Neural crest cell (in vitro differentiated cells): Measurements from ENCODE around the gene CA5A. TPM values are rescaled to one million over a fixed set of nuclear protein-coding genes. Genes with fewer than 3 reads are reported as not detected.
"Not testable (repeated sequence)": the region's sequence is repeated elsewhere in the genome, so short reads cannot be mapped to it uniquely, and the experiment has no call there.

Experiments used
- DNase-seq: peaks from one replicate; pipeline ENCODE4 v3.0.0; 2021; ENCODE audit warnings: low read depth, mixed read lengths, low spot score
- H3K27ac Mint-ChIP-seq: one replicate; pipeline ENCODE4 v1.8.0; 2021; ENCODE audit warnings: mild to moderate bottlenecking, mixed read lengths; ENCODE audit not compliant: unreplicated experiment
- H3K27me3 Mint-ChIP-seq: 2 replicates; pipeline ENCODE4 v1.8.0; 2021; ENCODE audit warnings: low read depth, mild to moderate bottlenecking, mixed read lengths
- H3K36me3 Mint-ChIP-seq: 2 replicates; pipeline ENCODE4 v1.8.0; 2021; ENCODE audit warnings: low read depth, mild to moderate bottlenecking, mixed read lengths
- H3K4me1 Mint-ChIP-seq: 2 replicates; pipeline ENCODE4 v1.8.0; 2021; ENCODE audit warnings: mixed read lengths
- H3K4me3 Mint-ChIP-seq: one replicate; pipeline ENCODE4 v1.8.0; 2021; ENCODE audit warnings: mild to moderate bottlenecking, mixed read lengths
- H3K9me3 Mint-ChIP-seq: 2 replicates; pipeline ENCODE4 v1.8.0; 2021; ENCODE audit warnings: mixed read lengths
- total RNA-seq: library from RNA; stranded (reverse); gene quantifications from 2 replicates; pipeline ENCODE4 v1.2.1, GENCODE V29; 2021
- TF ChIP-seq, protein P1 (sequence below): fragments of 200-600 bp; sonication (generic); conservative IDR thresholded peaks from 2 replicates; pipeline ENCODE4 v1.5.0; 2021; ENCODE audit warnings: antibody characterized with exemption, mild to moderate bottlenecking

CA5A gene
- total RNA-seq, 1 donor from 2014 or later: not detected

DNA sequence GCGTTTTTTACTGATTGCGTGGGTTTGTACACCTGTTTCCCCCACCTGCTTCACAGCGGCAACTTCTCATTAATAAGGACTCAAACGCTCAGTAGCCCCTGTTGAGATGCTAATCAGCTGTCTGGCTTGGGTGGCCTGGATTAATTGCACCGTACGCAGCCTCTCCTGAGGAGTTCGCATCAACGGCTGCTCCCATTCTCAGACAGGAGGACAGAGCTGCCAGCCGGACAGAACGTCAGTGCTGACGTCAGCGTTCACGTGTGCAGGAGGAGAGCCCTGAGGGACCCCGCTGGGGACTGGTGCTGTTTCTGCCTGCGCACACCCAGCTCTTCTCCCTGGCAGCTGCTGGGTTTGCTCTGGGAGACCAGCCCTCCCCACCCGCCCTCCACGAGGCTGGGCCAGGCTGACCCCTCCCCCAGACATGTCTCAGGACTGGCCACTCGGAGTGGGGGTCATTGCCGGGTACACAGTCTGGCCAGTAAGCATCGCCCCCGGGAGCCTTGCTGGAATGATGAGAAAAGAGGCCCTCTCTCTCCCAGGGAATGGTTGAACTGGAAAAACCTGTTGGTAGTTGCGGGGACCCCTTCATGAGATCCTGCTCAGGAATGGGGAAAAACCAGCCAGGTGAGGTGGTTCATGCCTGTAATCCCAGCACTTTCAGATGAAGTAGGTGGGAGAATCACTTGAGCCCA lies 9.2 kb upstream of the CA5A start:
- H3K9me3 Mint-ChIP-seq: no peaks in the 10 kb centered on the region
- H3K4me3 Mint-ChIP-seq: no peak overlapping the region
- peaks cover under 1% of the 10 kb centered on the region for H3K4me1 Mint-ChIP-seq
- no peak overlapping the region for H3K27ac Mint-ChIP-seq
- no peak for DNase-seq
- H3K27me3 Mint-ChIP-seq: no peaks in the 10 kb centered on the region
- TF ChIP-seq, protein P1, sequence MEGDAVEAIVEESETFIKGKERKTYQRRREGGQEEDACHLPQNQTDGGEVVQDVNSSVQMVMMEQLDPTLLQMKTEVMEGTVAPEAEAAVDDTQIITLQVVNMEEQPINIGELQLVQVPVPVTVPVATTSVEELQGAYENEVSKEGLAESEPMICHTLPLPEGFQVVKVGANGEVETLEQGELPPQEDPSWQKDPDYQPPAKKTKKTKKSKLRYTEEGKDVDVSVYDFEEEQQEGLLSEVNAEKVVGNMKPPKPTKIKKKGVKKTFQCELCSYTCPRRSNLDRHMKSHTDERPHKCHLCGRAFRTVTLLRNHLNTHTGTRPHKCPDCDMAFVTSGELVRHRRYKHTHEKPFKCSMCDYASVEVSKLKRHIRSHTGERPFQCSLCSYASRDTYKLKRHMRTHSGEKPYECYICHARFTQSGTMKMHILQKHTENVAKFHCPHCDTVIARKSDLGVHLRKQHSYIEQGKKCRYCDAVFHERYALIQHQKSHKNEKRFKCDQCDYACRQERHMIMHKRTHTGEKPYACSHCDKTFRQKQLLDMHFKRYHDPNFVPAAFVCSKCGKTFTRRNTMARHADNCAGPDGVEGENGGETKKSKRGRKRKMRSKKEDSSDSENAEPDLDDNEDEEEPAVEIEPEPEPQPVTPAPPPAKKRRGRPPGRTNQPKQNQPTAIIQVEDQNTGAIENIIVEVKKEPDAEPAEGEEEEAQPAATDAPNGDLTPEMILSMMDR: no peak
- no peaks in the 10 kb centered on the region for H3K36me3 Mint-ChIP-seq

DNA sequence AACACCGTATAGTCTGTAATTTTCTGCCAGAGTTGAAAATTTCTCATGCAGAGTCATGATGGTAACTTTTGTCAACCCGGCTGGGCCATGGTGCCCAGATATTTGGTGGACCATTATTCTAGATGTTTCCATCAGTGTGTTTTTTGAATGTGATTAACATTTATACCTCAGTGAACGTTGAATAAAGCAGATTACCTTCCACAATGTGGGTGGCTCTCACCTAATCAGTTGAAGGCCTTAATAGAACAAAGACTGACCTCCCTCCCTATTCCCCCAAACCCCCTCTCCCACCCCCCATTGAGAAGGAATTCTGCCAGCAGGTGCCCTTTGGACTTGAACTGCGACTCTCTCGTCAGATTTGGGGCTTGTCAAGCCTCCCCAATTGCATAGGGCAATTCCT lies 6.4 kb upstream of the CA5A start:
- Mint-ChIP-seq H3K9me3 (peaks cover 7% of the 10 kb centered on the region), H3K36me3 (no peaks in the 10 kb centered on the region), H3K27me3 (no peaks in the 10 kb centered on the region), H3K27ac (no peak overlapping the region), H3K4me1 (peaks cover 3% of the 10 kb centered on the region), H3K4me3 (no peak overlapping the region)
- no peak for DNase-seq
- TF ChIP-seq, protein P1: no peak

DNA sequence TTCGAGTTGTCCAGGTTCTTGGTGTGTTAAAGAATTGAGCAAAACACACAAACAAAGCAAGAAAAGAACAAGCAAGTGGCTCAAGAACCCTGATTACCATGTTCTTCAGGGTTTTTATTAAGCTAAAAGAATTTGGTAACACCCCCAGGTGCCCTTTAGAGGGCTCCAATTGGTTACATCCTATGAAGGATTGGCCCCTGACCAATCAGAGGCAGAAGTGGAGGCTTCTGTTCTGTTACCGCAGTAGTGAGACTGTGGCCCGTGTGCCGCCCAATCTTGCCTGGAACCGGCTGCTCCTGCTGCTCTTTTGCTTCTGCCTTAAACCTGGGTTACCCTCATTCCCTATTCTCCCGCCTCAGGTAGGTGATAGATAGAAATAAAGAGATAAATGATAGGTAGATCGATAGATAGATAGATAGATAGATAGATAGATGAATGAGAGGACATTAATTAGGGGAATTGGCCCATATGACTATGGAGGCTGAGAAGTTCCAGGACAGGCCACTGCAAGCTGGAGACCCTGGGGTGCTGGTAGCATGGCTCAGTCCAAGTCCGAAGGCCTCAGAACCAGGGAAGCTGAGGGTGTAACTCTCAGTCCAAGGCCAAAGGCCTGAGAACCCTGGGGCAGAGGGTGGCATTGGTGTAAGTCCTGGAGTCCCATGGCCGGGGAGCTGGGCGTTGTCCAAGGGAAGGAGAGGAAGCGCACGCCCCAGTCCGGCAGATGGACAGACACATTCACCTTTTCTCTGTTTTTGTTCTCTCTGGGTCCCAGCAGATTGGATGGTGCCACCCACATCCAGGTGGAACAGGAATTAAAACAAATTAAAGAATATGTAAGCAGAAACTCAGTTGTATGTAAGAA lies 3.5 kb upstream of the CA5A start:
- peaks cover 3% of the 10 kb centered on the region for H3K4me1 Mint-ChIP-seq
- H3K36me3 Mint-ChIP-seq: no peaks in the 10 kb centered on the region
- H3K27me3 Mint-ChIP-seq: no peaks in the 10 kb centered on the region
- no peak for DNase-seq
- peaks cover 7% of the 10 kb centered on the region for H3K9me3 Mint-ChIP-seq
- H3K4me3 Mint-ChIP-seq: no peak overlapping the region
- H3K27ac Mint-ChIP-seq: no peak overlapping the region
- TF ChIP-seq, protein P1: no peak

DNA sequence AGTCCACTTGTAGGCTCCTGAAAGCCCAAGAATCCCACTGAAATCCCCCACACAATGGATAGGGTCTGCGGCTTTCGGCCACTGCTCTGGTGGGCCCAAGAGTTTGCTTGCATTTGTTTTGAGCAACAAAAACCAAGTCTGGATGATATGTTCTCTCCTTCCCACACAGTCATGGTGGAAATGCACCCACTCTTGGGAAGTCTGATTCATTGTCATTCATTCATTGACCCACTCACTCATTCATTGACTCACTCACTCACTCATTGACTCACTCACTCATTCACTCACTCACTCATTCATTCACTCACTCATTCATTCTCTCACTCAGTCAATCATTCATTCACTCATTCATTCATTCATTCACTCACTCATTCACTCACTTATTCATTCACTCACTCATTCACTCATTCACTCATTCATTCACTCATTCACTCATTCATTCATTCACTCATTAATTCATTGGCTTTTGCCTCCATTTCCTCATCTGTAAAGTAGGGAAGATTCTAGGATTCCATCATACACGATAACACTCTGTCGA lies 2.2 kb upstream of the CA5A start:
- H3K9me3 Mint-ChIP-seq: peaks cover 7% of the 10 kb centered on the region
- H3K36me3 Mint-ChIP-seq: no peaks in the 10 kb centered on the region
- TF ChIP-seq, protein P1: no peak
- no peak overlapping the region for H3K27ac Mint-ChIP-seq
- DNase-seq: no peak
- no peak overlapping the region for H3K4me3 Mint-ChIP-seq
- peaks cover 3% of the 10 kb centered on the region for H3K4me1 Mint-ChIP-seq
- H3K27me3 Mint-ChIP-seq: no peaks in the 10 kb centered on the region

DNA sequence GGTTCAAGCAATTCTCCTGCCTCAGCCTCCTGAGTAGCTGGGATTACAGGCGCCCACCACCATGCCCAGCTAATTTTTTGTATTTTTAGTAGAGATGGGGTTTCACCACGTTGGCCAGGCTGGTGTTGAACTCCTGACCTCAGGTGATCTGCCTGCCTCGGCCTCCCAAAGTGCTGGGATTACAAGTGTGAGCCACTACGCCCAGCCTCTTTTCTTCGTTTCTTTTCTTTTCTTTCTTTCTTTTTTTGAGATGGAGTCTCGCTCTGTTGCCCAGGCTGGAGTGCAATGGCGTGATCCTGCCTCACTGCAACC lies 858 bp upstream of the CA5A start:
- H3K27ac Mint-ChIP-seq: peak overlapping the region; percentile 50
- H3K9me3 Mint-ChIP-seq: not testable (repeated sequence)

DNA sequence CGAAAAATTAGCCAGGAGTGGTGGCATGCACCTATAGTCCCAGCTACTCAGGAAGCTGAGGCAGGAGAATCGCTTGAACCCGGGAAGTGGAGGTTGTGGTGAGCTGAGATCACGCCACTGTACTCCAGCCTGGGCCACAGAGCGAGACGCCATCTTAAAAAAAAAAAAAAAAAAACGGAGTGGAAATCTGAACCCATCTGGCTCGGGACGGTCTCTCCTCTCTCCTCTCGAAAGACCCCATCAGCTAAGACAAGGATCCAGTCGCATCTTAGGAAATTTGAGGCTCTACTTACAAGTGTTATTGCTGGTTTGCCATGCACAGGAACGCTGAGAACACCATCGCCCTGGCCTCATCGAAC lies 334 bp downstream of the CA5A start:
- H3K36me3 Mint-ChIP-seq, H3K27ac Mint-ChIP-seq, H3K27me3 Mint-ChIP-seq, DNase-seq, H3K4me1 Mint-ChIP-seq, H3K9me3 Mint-ChIP-seq, H3K4me3 Mint-ChIP-seq: not testable (repeated sequence)

More for the DNA sequence above, 858 bp upstream of the CA5A start:
- DNase-seq, H3K36me3 Mint-ChIP-seq, H3K4me1 Mint-ChIP-seq, H3K27me3 Mint-ChIP-seq, H3K4me3 Mint-ChIP-seq: not testable (repeated sequence)

DNA sequence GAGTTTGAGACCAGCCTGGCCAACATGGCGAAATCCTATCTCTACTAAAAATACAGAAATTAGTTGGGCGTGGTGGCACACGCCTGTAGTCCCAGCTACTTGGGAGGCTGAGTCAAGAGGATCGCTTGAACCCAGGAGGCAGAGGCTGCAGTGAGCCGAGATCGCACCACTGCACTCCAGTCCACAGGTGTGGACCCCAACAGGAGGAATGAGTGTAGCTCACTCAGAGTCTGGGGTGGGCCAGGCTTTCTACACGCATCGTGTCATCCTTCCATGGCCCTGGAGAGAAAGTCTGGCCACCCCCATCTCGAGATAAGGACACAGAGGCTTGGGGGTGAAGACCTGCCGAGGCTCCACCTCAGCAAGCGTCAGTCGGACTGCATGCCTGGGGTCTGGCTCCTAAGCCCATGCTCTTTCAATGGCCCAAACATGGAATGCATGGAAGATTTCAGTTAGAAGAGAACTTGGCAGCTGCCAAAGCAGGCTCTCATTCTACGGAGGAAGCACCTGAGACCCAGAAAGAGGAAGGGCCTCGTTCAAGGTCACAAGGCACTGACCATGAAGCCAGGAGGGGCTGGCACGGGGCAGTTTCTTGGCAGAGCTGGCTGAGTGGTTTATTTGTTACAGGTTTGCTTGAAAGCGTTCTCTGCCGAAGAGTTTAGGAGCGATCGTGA lies 1.4 kb downstream of the CA5A start:
- not testable (repeated sequence) for H3K27ac Mint-ChIP-seq, DNase-seq, H3K4me3 Mint-ChIP-seq, H3K9me3 Mint-ChIP-seq, H3K4me1 Mint-ChIP-seq, H3K27me3 Mint-ChIP-seq, H3K36me3 Mint-ChIP-seq
